Kidney (tissue), 14 donors: ENCODE results near the gene AFF3. TPM values are rescaled to one million over a fixed set of nuclear protein-coding genes. Genes with fewer than 3 reads are reported as not detected.

Experiments used
- DNase-seq, 5 donors: peaks; one replicate each; pipeline ENCODE4 v3.0.0-alpha.2; 2013 to 2020
- FAIRE-seq: peaks from 2 replicates; lab custom pipeline; 2012; peaks lifted over from hg19 to GRCh38; lab: Jason Lieb, UNC
- H3K27ac ChIP-seq, 2 donors: one replicate each; pipeline ENCODE4 v1.7.0; 2013; ENCODE audit warnings: low read depth in 2 of 2, low read length in 2 of 2, inconsistent platforms in 1 of 2
- H3K27me3 ChIP-seq: one replicate; pipeline ENCODE4 v1.7.1; 2013; ENCODE audit warnings: low read length, inconsistent platforms; ENCODE audit not compliant: control insufficient read depth, insufficient read depth
- H3K36me3 ChIP-seq, 3 donors: one replicate each; pipeline versions ENCODE4 v1.7.0 to v1.7.1; 2013; ENCODE audit warnings: low read length in 3 of 3, control low read depth in 1 of 3, inconsistent platforms in 1 of 3; ENCODE audit not compliant: insufficient read depth in 3 of 3, control insufficient read depth in 2 of 3
- H3K4me1 ChIP-seq, 3 donors: one replicate each; pipeline versions ENCODE4 v1.7.0 to v1.7.1; 2013; ENCODE audit warnings: low read length in 3 of 3, inconsistent platforms in 1 of 3, low read depth in 1 of 3; ENCODE audit not compliant: control insufficient read depth in 2 of 3, insufficient read depth in 2 of 3
- H3K4me3 ChIP-seq, 3 donors: one replicate each; pipeline versions ENCODE4 v1.7.0 to v1.8.1; 2013; ENCODE audit warnings: low read length in 3 of 3, control low read depth in 1 of 3, inconsistent platforms in 1 of 3
- H3K9ac ChIP-seq, 3 donors: one replicate each; pipeline versions ENCODE4 v1.7.0 to v1.7.1; 2013; ENCODE audit warnings: low read length in 3 of 3, control low read depth in 1 of 3, inconsistent platforms in 1 of 3
- H3K9me3 ChIP-seq, 3 donors: one replicate each; pipeline versions ENCODE4 v1.7.0 to v1.7.1; 2013; ENCODE audit warnings: low read length in 3 of 3, control low read depth in 1 of 3, inconsistent platforms in 1 of 3; ENCODE audit not compliant: control insufficient read depth in 2 of 3, insufficient read depth in 1 of 3
- intact Hi-C: fragments of 100-400 bp; cut with DNase I; formaldehyde crosslinking; loops from one replicate; pipeline ENCODE4 v1.11.1; 2022
- polyA plus RNA-seq: library from polyadenylated mRNA; stranded (reverse); fragments of 350-450 nt; fragmentation: Illumina TruSeq; extraction: RNeasy Lipid Tissue Mini Kit (QIAGEN cat#74804); gene quantifications from one replicate; pipeline ENCODE4 v1.2.3, GENCODE V29; 2014; ENCODE audit warnings: low read depth, low replicate concordance; ENCODE audit not compliant: insufficient read depth
- total RNA-seq: library from RNA; stranded (reverse); fragmentation: NEBNext Ultra II Directional; extraction: Animal tissue kit (Norgen Biotek cat#: 25700); gene quantifications from one replicate; pipeline ENCODE4 v1.2.1, GENCODE V29; 2021
- TF ChIP-seq, protein P1 (sequence below): IDR thresholded peaks from 3 replicates; pipeline ENCODE4 v1.5.1; 2012; ENCODE audit warnings: mild to moderate bottlenecking, moderate library complexity, borderline replicate concordance; ENCODE audit not compliant: insufficient read depth; ENCODE audit errors: extremely low read depth
- donor health status: control.
- donor health status: control.
- donor health status: control.
- donor health status: control.
- donor health status: control.
- donor health status: DM: yes; HTN: yes; CAD: no.
- donor health status: Normal renal cell carcinoma (clear cell type).

The AFF3 gene
- total and polyA plus RNA-seq, 2 donors from 2014 or later: 0.65 to 11.0 TPM

DNA sequence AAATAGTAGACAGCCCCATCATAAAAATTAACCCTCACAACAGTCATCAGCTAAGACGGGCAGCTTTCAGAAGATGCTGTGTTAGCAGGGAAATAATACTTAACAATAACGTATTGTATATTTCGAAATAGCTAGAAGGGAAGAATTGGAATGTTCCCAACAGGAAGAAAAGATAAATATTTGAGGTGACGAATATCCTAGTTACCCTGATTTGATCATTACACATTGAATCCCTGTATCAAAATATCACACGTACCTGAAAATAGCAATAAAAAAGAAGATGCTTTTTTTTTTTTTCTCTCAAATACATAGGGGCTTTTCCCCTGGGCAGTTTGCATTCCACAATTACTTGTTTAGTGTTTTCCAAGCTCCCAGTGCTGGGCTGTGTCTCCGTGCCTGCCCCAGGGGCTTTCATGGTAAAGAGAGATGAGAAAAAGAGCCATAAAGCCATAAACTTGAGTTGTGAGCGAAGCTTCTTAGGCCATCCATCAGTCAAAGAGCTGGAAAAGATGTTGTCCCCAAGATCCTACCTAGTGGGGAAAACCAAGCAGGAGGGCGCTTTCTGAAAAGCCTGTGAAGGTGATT is 469.5 kb downstream of the AFF3 start:
- DNase-seq (peak in 1 of 5 donors; percentile 27), FAIRE-seq (no peak)
- intact Hi-C loops: no loop called here
- H3K4me3 ChIP-seq: no peak overlapping the region
- H3K27me3 ChIP-seq: no peaks in the 10 kb centered on the region
- no peaks in the 10 kb centered on the region for H3K4me1 ChIP-seq
- no peak overlapping the region for H3K9ac ChIP-seq
- H3K9me3 ChIP-seq: peaks cover 0 to 7% (median 0%) of the 10 kb centered on the region in 3 donors
- TF ChIP-seq, protein P1, sequence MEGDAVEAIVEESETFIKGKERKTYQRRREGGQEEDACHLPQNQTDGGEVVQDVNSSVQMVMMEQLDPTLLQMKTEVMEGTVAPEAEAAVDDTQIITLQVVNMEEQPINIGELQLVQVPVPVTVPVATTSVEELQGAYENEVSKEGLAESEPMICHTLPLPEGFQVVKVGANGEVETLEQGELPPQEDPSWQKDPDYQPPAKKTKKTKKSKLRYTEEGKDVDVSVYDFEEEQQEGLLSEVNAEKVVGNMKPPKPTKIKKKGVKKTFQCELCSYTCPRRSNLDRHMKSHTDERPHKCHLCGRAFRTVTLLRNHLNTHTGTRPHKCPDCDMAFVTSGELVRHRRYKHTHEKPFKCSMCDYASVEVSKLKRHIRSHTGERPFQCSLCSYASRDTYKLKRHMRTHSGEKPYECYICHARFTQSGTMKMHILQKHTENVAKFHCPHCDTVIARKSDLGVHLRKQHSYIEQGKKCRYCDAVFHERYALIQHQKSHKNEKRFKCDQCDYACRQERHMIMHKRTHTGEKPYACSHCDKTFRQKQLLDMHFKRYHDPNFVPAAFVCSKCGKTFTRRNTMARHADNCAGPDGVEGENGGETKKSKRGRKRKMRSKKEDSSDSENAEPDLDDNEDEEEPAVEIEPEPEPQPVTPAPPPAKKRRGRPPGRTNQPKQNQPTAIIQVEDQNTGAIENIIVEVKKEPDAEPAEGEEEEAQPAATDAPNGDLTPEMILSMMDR: no peak
- no peaks in the 10 kb centered on the region for H3K36me3 ChIP-seq
- no peak overlapping the region for H3K27ac ChIP-seq

DNA sequence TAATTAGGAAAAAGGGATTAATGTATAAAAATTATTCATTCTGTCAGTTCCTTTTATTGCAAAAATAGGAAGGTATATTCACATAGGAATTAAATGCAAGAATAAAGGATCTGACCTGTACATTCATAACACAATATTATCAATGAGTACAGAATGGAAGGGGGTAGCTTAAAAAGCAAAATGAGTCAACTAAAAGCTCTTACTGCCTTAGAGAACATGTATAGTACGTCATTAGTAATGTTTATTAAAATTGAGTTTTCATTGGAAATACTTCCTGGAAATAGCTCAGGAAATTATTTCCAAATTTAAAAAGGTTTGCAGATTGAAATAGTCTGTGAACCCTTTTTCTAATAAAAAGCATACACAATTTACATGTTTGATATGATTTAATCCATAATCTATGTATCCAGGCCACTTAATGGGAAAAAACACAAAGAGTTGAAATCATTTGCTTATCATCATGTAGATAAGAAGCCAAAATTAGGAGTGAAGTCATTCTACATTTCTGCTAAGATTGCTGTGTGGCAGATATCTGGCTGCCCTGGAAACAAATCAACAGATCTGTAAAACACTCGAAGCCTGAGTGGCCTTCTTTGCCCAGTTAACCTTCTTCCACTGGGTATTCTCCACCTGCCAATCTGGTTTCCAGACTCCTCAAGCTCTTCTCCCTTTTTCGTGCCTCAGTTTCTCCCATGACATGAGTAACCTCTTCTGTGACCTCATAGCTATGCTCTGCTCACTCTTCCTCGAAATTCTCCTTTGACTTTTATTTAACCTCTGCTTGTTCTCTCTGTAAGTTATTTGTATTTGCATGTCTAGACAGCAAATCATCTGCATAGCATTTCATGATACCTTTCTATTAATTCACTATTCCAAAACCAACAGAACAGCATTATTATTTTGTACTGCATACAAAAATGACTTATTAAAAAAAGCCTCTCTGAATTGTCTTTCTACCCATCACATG is 471.3 kb downstream of the AFF3 start:
- Histone ChIP-seq H3K4me1 (no peaks in the 10 kb centered on the region), H3K27ac (no peak overlapping the region), H3K36me3 (no peaks in the 10 kb centered on the region), H3K27me3 (no peaks in the 10 kb centered on the region), H3K9ac (no peak overlapping the region), H3K9me3 (peaks cover 0 to 7% (median 0%) of the 10 kb centered on the region in 3 donors), H3K4me3 (no peak overlapping the region)
- intact Hi-C loops: no loop called here
- FAIRE-seq (no peak), DNase-seq (no peak)
- TF ChIP-seq, protein P1: no peak

GRCh38 chr2:99666256-99666655 is 476.1 kb downstream of the AFF3 start:
- Histone ChIP-seq H3K27me3 (no peaks in the 10 kb centered on the region), H3K27ac (no peak overlapping the region), H3K36me3 (no peaks in the 10 kb centered on the region), H3K4me3 (no peak overlapping the region), H3K4me1 (peaks cover 0 to 4% (median 2%) of the 10 kb centered on the region in 3 donors), H3K9ac (no peak overlapping the region), H3K9me3 (peaks cover 0 to 7% (median 0%) of the 10 kb centered on the region in 3 donors)
- DNase-seq: no peak
- TF ChIP-seq, protein P1: no peak
- intact Hi-C loops: no loop called here
- peak; percentile 23 for FAIRE-seq
